PC-9 (cell line): ENCODE measurements around the gene CPTP. TPM values are rescaled to one million over a fixed set of nuclear protein-coding genes. Genes with fewer than 3 reads are reported as not detected.

Experiments used
- BruUV-seq: library from RNA; stranded (reverse); fragments of 400-500 nt; replicated peaks from 2 replicates; lab custom pipeline; 2021; lab: Mats Ljungman, UMichigan
- CTCF ChIA-PET: fragments of 300-600 bp; sonication (Branson Sonifier 250); formaldehyde crosslinking; loops from one replicate; lab custom pipeline; 2022; ENCODE audit warnings: antibody characterized with exemption; lab: Charles Lee
- POLR2A ChIA-PET: fragments of 300-600 bp; sonication (Branson Sonifier 250); formaldehyde crosslinking; loops from one replicate; lab custom pipeline; 2022; ENCODE audit warnings: antibody characterized with exemption; ENCODE audit not compliant: unreplicated experiment; lab: Charles Lee
- DNase-seq, 2 experiments: peaks; one replicate each; pipeline versions ENCODE4 v3.0.0 to v3.0.0-alpha.2; 2015 to 2022; ENCODE audit warnings: mixed read lengths in 1 of 2
- H2AFZ ChIP-seq: fragments of 200-600 bp; sonication (generic); 2 replicates; pipeline ENCODE4 v1.8.1; 2017; ENCODE audit warnings: antibody characterized with exemption
- H3F3A ChIP-seq: fragments of 200-600 bp; sonication (generic); 2 replicates; pipeline ENCODE4 v1.8.1; 2017; ENCODE audit warnings: antibody characterized with exemption, mild to moderate bottlenecking, low read depth; ENCODE audit not compliant: insufficient read depth
- H3K27ac ChIP-seq: fragments of 200-600 bp; sonication (generic); 2 replicates; pipeline ENCODE4 v1.6.1; 2016; ENCODE audit warnings: mixed run types
- H3K27me3 ChIP-seq: fragments of 200-600 bp; sonication (generic); 2 replicates; pipeline ENCODE4 v1.6.1; 2016; ENCODE audit warnings: low read depth, mixed run types; ENCODE audit not compliant: insufficient read depth
- H3K36me3 ChIP-seq: fragments of 200-600 bp; sonication (generic); 2 replicates; pipeline ENCODE4 v1.6.1; 2016; ENCODE audit warnings: low read depth, mixed run types
- H3K4me1 ChIP-seq: fragments of 200-600 bp; sonication (generic); replicated peaks from 2 replicates; pipeline ENCODE4 v1.6.1; 2016; ENCODE audit warnings: mixed run types; ENCODE audit not compliant: insufficient read depth
- H3K4me2 ChIP-seq: fragments of 200-600 bp; sonication (generic); 2 replicates; pipeline ENCODE4 v1.6.1; 2017; ENCODE audit warnings: mixed run types
- H3K4me3 ChIP-seq: fragments of 200-600 bp; sonication (generic); 2 replicates; pipeline ENCODE4 v1.6.1; 2016; ENCODE audit warnings: mixed run types
- H3K79me2 ChIP-seq: fragments of 200-600 bp; sonication (generic); 2 replicates; pipeline ENCODE4 v1.6.1; 2017; ENCODE audit warnings: low read depth, mixed run types
- H3K9me2 ChIP-seq: fragments of 200-600 bp; sonication (generic); 2 replicates; pipeline ENCODE4 v1.8.1; 2017; ENCODE audit warnings: mild to moderate bottlenecking; ENCODE audit not compliant: insufficient read depth
- H3K9me3 ChIP-seq: fragments of 200-600 bp; sonication (generic); 2 replicates; pipeline ENCODE4 v1.8.1; 2016; ENCODE audit warnings: low read depth; ENCODE audit not compliant: insufficient read depth
- H4K20me1 ChIP-seq: fragments of 200-600 bp; sonication (generic); 2 replicates; pipeline ENCODE4 v1.8.1; 2017; ENCODE audit not compliant: insufficient read depth
- CTCF ChIP-seq: fragments of 200-600 bp; sonication (generic); conservative IDR thresholded peaks from 2 replicates; pipeline ENCODE4 v1.6.1; 2017; ENCODE audit warnings: mixed run types, antibody characterized with exemption, mild to moderate bottlenecking, moderate library complexity
- EZH2 ChIP-seq: fragments of 200-600 bp; sonication (generic); IDR thresholded peaks from 2 replicates; pipeline ENCODE4 v1.8.0; 2017; ENCODE audit warnings: antibody characterized with exemption, low read depth
- intact Hi-C: fragments of 100-400 bp; cut with micrococcal nuclease; formaldehyde crosslinking; loops from one replicate; pipeline ENCODE4 v1.10.0; 2022; ENCODE audit not compliant: unreplicated experiment
- total RNA-seq: library from RNA; stranded (reverse); gene quantifications from 2 replicates; pipeline ENCODE4 v1.2.3, GENCODE V29; 2021

CPTP gene
- total RNA-seq, 1 experiment from 2014 or later: 33.7 TPM

GRCh38 chr1:1358433-1359271, 34.0 kb downstream of the CPTP start, which contains the start of gene MXRA8:
MXRA8 (minus strand) TSS chr1:1358555; CDS start chr1:1358504, 51 bp downstream.
- Histone ChIP-seq H3K4me2 (peak within 1 kb of the TSS; percentile 62; the same call in 1 of the 2 replicates), H3K4me1 (peaks cover 24% of the 10 kb centered on the region), H3K4me3 (no peak within 1 kb of the TSS), H3K27me3 (no peaks in the 10 kb centered on the region), H3K27ac (no peak within 1 kb of the TSS), H3K79me2 (no peaks in the 10 kb centered on the region), H3F3A (peaks cover 26% of the 10 kb centered on the region; the same call in 1 of the 2 replicates), H3K9me2 (no peaks in the 10 kb centered on the region), H2AFZ (no peak within 1 kb of the TSS), H3K9me3 (no peaks in the 10 kb centered on the region), H3K36me3 (no peaks in the 10 kb centered on the region), H4K20me1 (no peaks in the 10 kb centered on the region)
- TF ChIP-seq CTCF (no peak), EZH2 (no peak)
- CTCF ChIA-PET: no interaction called here
- intact Hi-C loops: no loop called here
- DNase-seq: peak in 1 of 2 experiments; percentile 27
- no TSS peak for BruUV-seq
- POLR2A ChIA-PET: interaction anchor here (0.6 kb wide), 1 partner anchor 64 kb away, joined by 3 read pairs; no protein-coding TSS in a partner anchor

GRCh38 chr1:1359308-1359663, 34.7 kb downstream of the CPTP start:
- DNase-seq: no peak
- Histone ChIP-seq H3F3A (peaks cover 23% of the 10 kb centered on the region; the same call in 1 of the 2 replicates), H2AFZ (no peak overlapping the region), H3K27me3 (no peaks in the 10 kb centered on the region), H3K4me3 (no peak overlapping the region), H3K4me2 (peak overlapping the region; percentile 62; the same call in 1 of the 2 replicates), H3K27ac (no peak overlapping the region), H3K9me2 (no peaks in the 10 kb centered on the region), H4K20me1 (no peaks in the 10 kb centered on the region), H3K79me2 (no peaks in the 10 kb centered on the region), H3K9me3 (no peaks in the 10 kb centered on the region), H3K4me1 (peaks cover 29% of the 10 kb centered on the region), H3K36me3 (no peaks in the 10 kb centered on the region)
- ChIA-PET CTCF (no interaction called here), POLR2A (interaction anchor here (0.6 kb wide), 2 partner anchors 63 to 535 kb away, joined by 3 read pairs; no protein-coding TSS in a partner anchor)
- intact Hi-C loops: no loop called here
- TF ChIP-seq EZH2: no peak
- no peak for TF ChIP-seq CTCF
- no TSS peak for BruUV-seq

GRCh38 chr1:1359664-1360468, 35.3 kb downstream of the CPTP start:
- ChIA-PET CTCF (no interaction called here), POLR2A (interaction anchor here (0.6 to 0.8 kb wide), 2 partner anchors 15 to 535 kb away, joined by 3 to 8 read pairs; partner anchors contain the start of gene AURKAIP1)
- H3K27ac ChIP-seq: 0 out of 2 replicates have a peak overlapping the region, but pooled peaks have one; percentile 19
- intact Hi-C loops: no loop called here
- no peaks in the 10 kb centered on the region for H3K9me3 ChIP-seq
- no peaks in the 10 kb centered on the region for H3K9me2 ChIP-seq
- peaks cover 28% of the 10 kb centered on the region; the same call in 1 of the 2 replicates for H3F3A ChIP-seq
- BruUV-seq: no TSS peak
- TF ChIP-seq CTCF (no peak), EZH2 (no peak)
- H3K4me1 ChIP-seq: peaks cover 34% of the 10 kb centered on the region
- no peaks in the 10 kb centered on the region for H3K79me2 ChIP-seq
- H3K4me2 ChIP-seq: peak overlapping the region; percentile 62
- H4K20me1 ChIP-seq: no peaks in the 10 kb centered on the region
- H3K27me3 ChIP-seq: no peaks in the 10 kb centered on the region
- H3K4me3 ChIP-seq: no peak overlapping the region
- H3K36me3 ChIP-seq: no peaks in the 10 kb centered on the region
- H2AFZ ChIP-seq: no peak overlapping the region
- DNase-seq: peak; percentile 10 to 46
